HG03025 (cell line): ENCODE results near the gene KIF1A.
"Not testable (repeated sequence)": the region's sequence is repeated elsewhere in the genome, so short reads cannot be mapped to it uniquely, and the experiment has no call there.

Experiments
- ATAC-seq: cut with Tn5 transposase; IDR thresholded peaks from one replicate; pipeline ENCODE4 v1.9.1; 2021; ENCODE audit warnings: mild to moderate bottlenecking, moderate library complexity; ENCODE audit not compliant: unreplicated experiment, low FRiP score

KIF1A gene

DNA sequence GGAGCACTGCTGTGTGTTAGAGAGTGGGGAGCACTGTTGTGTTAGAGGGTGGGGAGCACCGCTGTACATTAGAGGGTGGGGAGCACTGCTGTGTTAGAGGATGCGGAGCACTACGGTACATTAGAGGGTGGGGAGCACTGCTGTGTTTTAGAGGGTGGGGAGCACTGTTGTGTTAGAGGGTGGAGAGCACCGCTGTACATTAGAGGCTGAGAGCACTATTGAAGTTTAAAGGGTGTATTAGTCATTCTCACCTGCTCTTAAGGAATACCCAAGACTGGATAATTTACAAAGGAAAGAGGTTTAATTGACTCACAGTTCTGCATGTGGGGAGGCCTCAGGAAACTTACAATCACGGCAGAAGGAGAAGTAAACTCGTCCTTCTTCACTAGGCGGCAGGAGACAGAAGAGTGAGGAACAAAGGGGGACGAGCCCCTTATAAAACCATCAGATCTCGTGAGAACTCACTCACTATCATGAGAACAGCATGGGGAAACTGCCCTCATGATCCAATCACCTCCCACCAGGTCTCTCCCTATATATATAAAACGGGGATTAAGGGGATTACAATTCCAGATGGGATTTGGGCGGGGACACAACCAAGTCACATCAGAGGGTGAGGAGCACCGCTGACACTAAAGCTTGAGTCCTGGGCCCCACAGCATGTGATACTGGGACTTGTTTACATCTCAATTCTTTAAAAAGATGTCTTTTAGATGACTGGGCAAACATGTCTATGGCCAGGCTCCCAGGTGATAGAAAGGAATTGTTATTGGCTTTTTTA lies 29.1 kb upstream of the KIF1A start:
- no peak for ATAC-seq

DNA sequence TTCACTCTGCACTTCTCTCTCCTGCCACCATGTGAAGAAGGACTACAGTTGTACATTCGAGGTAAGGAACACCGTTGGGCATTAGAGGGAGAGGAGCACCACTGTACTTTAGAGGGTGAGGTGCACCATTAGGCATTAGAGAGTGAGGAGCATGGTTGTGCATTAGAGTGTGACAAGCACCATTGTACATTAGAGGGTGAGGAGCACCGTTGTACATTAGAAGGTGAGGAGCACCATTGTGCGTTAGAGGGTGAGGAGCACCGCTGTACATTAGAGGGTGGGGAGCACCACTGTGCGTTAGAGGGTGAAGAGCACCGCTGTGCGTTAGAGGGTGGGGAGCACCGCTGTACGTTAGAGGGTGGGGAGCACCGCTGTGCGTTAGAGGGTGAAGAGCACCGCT lies 27.8 kb upstream of the KIF1A start:
- no peak for ATAC-seq

DNA sequence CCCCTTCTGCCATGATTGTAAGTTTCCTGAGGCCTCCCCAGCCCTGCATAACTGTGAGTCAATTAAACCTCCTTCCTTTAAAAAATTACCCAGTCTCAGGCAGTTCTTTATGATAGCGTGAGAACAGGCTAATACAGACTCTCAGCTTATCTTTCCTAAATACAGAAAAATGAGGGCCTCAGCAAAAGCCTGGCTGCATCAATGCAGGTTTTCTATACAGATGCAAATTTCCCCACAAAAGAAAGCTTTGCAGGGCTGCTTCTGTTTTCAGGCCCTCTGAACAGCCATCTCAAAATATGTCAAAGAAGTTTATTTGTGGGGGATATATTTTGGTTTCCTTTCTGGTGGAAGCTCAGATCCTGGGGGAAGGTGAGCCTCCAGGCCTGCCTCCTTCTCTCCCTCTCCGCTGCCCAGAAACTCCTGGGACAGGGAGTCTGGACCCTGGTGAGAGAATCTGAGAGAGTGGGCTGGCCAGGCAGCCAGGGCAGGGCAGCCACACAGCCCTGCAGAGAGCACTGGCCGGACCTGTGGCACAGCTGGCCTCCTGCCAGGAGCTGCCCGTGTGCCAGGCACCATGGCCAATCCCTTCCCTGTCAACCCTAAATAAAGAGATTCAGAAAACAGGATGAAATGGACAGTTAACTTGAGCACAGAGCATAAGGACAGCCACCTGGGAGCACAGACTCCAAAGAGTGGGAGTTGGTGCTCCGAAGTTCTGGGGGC lies 27.0 kb upstream of the KIF1A start:
- no peak for ATAC-seq

DNA sequence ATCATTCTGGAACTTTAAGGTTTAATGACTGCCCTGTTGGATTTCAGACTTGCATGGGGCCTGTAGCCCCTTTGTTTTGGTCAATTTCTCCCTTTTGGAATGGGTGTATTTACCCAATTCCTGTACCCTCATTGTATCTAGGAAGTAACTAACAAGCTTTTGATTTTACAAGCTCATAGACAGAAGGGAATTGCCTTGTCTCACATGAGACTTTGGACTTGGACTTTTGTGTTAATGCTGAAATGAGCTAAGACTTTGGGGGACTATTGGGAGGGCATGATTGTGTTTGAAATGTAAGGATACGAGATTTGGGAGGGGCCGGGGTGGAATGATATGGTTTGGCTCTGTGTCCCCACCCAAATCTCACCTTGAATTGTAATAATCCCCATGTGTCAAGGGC lies 26.3 kb upstream of the KIF1A start:
- not testable (repeated sequence) for ATAC-seq

DNA sequence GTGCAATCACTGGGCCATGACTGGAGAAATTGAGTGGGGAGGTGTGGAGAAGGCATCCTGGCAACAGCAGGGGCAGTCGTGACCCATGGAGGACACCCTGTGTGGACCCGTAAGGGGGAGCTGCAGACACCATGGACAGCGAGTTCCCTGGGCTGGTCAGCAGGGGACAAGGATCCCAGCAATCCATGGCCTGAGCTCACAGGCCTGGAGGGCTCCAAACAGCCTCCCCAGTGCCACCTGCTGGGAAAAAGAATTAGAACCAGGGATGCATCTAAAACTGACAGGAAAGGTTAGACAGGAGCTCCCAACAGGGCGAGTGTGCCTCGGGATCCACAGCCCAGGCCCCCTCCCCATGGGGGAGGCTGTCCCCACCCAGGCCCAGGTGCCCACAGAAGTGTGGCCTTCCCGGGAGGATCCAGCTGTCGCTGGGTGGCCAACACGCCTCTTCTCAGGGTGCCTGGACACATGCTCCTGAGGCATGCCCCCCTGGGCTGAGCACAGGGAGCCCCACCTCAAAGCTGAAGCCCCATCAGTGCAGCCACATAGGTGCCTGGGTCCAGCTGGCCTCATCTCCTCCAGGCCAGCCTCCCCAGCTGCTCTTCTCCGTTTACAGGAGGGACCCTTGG lies 20.5 kb upstream of the KIF1A start:
- no peak for ATAC-seq

DNA sequence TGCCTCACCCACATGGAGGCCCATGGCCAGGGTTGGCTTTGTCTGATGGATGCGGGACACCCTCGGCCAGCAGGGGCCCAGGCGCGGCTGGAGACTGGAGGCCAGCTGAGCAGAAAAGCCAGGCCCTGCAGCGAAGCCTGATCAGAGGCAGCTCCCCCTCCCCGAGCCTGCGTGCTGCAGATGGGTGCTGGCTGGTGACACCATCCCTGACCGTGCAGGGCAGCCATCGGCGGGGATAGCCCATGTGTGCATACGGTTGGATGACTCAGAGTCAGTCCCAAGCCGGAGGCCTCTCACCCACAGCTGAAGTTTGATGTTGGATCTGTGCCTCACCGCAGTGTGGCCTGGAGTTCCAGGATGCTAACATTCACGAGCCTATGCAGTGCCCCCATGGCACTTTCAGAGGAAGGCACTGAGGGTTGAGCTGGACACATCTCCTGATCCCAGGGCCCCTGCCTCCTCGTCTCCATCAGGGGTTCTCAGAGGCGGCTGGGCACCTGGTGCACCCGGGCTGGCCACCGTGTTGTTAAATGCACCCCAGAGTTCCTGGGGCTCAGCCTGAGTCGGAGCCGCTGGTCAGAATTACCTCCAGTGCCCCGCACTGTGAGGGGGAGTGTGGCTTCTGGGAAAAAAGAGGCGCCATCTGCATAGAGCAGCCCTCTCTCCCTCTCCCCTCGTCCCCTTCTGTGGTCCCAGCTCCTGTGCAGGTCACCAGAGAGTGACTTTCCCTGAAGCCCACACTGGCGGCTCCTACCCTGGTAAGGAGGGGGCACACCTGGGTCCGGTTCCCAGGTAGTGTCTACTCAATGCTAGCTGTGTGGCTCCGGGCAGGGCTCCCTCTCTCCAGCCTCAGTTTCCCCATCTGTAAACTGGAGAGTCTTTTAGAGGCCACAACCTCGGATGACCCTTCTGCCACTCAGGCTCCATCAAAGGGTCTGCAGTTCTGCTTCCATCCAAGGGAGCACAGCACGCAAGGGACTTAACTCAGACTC lies 19.4 kb upstream of the KIF1A start:
- ATAC-seq: no peak

DNA sequence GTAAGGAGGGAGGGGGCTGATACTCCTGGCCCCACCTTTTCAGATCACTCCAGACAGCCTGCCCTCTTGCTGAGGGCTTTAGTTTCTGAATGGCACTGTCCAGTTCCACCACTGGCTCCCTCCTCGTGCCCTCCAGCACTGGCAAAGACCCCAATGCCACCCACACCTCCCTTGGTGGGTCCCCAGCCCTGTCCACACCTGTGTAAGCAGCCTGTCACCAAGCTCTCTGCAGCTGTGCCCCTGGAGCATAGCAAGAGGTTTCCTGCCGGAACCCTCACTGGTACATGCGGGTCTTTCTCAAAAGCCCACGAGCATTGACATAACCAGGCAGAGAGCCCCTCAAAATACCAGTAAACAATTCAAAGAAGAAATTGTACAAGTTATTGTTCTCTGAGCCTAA lies 17.6 kb upstream of the KIF1A start:
- ATAC-seq: no peak

DNA sequence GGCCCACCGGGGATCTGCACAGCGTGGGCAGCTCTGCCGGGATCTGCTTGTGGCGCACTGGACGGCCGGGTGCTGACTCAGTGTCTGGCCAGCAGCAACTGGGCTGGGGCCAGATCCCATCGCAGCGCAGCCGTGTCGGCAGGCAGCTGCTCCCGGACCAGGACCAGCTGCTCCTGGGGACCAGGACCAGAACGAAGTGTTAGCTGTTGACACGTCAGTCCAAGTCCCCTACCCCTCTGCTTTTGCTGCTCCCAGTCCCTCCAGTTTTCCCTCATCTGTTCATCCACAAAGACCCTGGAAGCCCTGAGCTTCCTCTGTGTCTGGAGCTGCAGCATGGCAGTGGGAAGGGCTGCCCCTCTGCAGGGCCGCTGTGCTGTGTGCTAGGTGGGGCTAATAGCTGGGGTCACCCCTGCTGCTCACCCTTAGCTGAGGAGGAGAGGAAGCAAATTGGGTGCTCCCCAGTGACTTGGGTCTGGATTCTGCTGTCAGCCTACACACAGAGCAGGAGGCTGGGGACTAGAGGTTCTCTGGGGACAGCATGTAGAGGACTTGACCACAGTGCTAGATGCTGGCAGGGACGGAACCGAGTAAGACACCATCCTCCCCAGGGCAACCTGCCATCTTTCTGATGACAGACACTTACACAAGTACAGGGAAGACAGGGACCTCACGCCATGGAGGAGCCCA lies 16.9 kb upstream of the KIF1A start:
- ATAC-seq: no peak

DNA sequence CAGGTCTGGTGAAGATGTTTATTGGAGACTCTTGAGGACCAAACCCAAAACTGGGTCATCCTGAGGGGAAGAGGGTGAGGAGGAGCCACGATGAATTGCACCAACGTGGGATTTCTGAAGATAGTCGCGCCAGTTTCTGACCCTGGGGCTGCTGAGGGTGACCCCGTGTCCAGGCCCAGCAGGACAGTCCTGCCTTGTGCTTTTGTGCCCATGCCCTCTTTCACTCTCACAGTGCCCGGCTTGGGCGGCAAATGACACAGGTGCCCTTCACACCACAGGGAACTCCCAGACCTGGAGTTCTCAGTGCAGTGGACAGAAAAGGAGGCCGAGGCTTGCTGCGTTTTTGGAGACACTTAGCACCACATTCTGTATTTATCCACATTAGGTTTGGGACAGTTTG lies 15.5 kb upstream of the KIF1A start:
- ATAC-seq: no peak

DNA sequence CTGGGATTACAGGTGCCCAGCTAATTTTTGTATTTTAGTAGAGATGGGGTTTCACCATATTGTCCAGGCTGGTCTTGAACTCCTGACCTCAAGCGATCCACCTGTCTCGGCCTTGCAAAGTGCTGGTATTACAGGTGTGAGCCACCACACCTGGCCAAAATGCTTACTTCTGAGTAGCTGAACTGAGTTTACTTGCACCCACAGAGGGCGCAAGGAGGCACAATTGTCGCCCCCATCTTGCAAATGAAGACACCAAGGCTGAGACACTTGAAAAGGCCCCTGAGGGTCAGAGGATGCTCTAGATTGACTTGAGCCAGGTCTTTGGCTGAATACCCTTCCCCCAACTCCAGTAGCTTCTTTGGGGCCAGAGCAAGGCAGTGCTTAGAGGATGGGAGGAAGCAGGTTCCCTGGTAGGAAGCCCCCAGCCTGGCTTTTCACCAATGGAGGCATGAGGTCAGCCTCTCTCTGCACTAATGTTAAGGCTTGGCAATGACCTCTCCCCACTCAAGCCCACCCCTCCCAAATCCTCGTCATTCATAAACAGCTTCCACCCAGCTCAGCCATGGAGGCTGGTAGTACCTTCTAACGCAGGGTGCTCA lies 14.5 kb upstream of the KIF1A start:
- no peak for ATAC-seq

DNA sequence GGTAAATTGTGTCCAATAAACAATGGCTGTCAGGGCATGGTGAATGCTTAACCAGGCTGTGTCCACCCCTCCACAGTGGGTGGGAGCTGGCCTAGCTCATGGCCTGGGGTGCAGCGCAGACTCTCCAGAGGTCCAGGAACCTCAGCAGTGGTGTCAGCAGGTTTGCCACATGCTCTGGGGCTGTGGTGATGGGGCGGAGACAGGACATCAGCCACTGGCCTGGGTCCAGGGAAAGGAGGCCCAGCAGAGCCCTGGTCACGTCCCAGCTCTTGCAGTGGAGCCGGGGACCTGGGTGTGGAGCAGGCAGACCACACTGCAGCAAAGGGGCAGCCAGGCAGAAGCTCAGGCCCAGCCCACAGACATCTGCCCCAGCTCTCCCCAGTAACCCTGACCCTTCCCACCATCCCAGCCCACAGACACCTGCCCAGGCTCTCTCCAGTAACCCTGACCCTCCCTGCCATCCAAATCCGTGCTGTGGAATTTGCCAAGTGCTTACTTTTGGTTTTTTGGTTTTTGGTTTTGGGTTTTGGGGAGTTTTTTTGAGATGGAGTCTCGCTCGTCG lies 13.8 kb upstream of the KIF1A start:
- no peak for ATAC-seq

DNA sequence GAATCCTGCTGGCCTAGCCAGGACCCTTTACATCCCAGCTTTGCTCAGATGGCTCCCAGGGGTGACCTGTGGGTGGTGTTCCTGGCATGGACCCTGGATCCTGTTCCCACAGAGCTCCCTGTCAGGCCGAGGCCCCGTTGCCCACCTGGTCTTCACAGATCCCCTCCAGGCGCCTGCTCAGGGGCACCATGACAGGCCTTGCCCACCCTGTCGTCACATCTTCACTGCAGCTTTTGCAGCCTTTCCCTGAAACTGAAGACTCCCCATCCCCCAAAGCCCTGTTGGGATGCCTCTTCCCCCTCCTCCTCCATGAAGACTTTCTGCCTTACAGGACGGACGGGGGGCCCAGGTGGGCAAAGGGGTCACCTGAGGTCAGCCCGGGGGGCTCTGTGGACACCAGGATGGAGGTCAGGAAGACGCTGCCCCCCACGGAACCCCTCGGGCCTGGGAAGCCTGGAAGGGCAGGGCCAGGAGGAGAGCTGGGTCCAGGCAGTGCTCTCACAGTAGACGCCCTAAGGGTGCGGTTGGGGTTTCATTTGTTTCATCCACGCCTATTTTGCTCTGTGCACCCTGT lies 13.0 kb upstream of the KIF1A start:
- ATAC-seq: no peak

DNA sequence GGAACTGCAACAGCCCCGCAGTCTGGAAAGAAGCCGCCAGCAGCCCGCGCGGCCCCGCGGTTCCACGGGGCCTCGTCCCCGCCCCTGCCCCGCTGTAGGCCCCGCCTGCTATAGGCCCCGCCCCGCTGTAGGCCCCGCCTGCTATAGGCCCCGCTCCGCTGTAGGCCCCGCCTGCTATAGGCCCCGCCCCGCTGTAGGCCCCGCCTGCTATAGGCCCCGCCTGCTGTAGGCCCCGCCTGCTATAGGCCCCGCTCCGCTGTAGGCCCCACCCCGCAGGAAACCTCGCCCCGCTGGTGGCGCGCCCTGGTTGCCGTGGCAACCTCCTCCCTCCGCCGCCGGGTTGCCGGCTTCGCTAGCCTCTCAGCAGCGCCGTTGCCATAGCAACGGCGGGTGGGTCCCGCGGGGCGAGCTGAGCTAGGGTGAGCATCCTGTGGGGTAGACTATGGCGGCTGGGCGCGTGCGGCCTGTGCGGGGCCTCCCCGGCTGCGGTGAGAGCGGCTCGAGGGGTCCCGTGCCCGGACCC lies 12.2 kb upstream of the KIF1A start:
- peak; percentile 57 for ATAC-seq

DNA sequence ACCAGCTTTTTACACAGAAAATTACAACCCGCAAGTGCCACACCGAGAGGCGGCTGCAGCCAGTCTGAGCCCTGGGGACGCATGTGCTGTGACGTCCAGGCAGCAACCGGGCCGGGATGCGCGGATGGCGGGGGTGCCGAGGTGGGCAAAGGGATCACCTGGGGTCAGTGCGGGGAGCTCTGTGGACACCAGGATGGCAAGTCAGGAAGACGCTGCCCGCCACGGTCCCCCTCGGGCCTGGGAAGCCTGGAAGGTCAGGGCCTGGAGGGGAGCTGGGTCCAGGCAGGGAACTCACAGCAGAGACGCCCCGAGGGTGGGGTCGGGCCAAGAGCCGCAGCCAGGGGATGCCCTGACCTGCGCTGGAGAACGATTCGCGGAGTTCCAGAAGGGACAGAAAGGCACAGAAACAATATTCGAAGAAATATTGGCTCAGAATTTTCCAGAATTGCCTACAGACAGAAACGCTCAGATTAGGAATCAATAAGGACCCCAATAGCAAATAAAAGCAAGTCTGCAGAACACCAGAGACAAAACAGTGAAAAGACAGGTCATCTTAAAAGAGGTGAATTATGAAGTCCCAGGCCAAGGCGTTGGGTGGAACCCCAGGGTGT lies 11.7 kb upstream of the KIF1A start:
- no peak for ATAC-seq

DNA sequence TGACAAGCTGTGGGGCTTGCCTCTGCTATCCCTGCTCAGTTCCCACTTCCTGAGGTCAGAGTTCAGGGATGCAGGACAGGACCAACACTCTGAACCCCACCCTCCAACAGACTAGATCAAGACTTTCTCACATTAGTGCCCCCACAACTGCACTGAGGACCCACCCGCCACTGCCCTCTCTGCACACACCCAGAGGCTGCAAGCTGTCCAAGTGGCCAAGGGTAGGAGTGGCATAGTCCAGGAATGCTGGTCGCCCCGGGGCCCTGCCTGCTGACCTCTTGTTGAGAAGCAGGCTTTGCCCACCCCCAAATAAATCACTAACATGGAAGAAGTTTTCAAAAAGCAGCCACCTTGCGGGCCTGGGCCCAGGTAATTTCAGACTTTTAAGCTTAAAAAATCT lies 5.5 kb upstream of the KIF1A start:
- ATAC-seq: no peak

DNA sequence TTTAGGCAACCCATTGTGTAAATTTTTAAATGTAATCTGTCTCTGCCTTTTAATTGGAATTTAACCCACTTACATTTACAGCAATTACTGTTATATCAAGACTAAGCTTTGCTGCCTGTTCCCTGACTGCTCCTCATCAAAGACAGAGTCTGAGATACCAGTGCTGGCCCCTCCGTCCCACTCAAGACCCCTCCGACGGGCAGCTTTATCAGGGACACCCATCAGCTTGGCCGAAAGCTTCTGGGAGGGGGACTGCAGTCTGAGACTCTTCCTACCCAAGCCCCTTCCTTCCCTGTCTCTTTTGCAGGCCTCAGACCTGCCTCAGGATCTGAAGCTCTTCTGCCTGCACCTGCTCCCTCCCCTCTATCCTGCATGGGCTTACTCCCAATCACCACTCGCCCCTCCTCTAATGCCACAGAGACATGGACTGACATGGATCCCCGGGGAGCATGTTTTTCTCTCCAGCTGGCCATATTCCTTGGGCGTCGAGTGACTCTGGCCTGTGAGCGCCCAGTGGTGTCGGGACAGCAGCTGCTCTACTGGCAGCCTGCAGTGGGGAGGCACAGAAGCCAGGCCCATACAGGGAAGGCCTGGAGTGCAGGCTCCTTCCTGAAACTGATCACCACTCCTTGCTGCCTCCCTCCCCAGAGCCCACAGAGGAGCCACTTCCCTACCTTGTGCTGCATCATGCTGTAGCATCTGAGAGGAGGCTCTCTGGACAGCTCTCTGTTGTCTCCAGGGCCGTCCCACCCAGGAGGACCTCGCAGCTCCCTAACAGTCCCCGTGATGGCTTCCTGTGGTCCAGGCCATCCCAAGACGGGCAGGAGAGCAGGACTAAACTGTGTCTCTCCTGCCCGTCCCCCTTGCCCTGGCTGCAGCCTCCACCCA lies 3.7 kb upstream of the KIF1A start:
- no peak for ATAC-seq

DNA sequence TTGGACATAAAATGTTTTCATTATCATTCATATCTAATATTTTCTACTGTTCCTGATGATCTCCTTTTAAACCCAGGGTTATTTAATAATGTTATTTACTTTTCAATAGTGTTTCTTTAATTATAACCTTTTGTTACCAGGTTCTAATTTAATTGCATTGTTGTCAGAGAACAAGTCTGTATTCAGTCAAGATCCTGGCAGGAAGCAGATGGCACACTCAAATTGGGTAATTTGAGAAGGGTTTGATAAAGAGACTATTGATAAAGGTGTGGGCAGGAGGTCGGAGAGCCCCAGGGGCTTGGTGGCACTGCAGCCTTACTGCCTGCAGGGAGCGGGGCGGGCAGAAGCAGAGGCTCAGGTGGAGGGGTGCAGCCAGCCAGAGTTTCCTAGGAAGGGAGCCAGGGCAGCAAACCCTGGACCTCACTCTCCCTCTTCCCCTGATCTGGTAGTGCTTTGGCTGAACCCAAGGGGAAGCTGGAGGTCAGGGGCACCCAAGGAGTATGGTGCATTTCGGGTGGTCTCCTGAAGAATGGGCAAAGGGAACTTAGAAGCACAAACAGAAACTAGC lies 2.3 kb upstream of the KIF1A start:
- ATAC-seq: no peak
